ENCODE measurements around the gene DYTN.
"Not testable (repeated sequence)": the region's sequence is repeated elsewhere in the genome, so short reads cannot be mapped to it uniquely, and the experiment has no call there.

DYTN gene, protein sequence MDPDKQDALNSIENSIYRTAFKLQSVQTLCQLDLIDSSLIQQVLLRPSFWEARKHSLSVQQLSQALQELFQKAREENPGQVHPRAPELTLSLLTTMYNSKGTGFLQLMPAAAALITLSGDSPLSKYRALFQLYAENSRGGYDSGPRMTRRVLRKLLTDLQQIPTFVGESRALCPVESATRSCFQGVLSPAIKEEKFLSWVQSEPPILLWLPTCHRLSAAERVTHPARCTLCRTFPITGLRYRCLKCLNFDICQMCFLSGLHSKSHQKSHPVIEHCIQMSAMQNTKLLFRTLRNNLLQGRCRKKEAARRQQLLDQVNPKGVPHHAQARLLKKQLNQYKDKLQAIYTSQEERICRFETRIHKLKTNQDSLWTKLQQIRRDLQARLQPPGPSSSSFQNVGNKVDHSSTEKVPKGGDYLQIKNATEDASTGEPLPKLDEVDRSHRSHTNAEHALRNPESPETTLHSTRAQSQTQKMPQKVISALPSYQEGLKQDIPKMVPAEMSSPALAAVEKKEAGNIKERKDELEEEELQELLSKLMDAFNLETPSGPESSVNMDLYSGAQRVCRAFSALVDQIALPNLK

DNA sequence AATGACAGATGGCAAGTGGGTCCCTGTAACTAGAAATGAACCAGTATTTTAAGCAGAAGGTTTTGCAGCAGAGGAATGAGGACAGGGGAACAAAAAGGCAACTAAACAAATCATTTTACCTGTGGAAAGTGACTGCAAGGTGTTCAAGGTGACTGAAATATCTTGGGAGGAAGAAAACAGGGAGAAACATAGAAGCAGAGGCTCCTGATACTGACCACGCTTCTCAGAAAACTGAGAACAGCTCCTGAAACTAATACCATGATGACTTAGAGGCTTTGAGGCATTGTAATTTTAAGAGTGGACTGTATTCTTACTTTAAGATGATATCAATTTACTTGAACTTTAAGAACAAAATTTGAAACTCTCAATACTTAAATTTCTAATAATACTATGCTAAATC, at the start of gene DYTN:
Gene DYTN (minus strand): TSS at position 101 of the 400 bp plus-strand sequence. CDS start 117 bp downstream, outside the sequence.
- DNase-seq (ENCODE audit: low spot score) = no peak

- DNase-seq (ENCODE audit: low spot score) = no peak
Observed at GRCh38 chr2:206766057-206766930, 48.1 kb upstream of the DYTN start.

GRCh38 chr2:206765242-206766056, 47.3 kb upstream of the DYTN start, which contains the start of the genes FASTKD2 and MDH1B:
FASTKD2 (plus strand) TSS chr2:206765606; CDS start chr2:206766694, 1,088 bp downstream.
MDH1B (minus strand) TSS chr2:206765328; CDS start chr2:206765271, 57 bp downstream.
- peak; percentile 95 for DNase-seq (ENCODE audit: low spot score)

DNA sequence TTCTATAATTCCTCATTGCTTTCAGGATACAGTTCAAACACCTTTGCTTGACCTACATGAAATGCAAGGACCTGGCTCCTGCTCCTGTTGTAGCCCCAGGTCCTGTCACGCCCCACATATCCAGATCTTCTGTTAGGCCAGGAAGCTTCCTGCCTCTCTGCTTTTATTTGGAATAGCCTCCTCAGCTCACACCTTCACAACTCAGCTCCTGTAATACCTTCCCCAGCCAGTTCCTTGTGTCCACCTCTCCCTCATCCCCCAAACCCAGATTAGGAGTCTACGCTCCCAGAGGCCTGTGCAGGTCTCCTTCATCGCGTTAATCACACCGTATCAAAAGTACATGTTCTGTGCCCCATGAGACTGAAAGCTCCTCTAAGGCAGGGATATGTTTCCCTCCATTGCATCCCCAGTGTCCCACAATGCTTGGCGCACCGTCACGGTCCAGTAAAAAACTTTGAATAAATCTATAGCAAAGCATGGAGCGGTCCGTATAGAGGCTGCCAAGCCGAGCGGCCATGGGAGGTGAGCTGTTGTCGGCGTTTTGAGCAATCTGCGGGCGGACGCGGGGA, 46.6 kb upstream of the DYTN start:
- no peak for DNase-seq (ENCODE audit: low spot score)

DNA sequence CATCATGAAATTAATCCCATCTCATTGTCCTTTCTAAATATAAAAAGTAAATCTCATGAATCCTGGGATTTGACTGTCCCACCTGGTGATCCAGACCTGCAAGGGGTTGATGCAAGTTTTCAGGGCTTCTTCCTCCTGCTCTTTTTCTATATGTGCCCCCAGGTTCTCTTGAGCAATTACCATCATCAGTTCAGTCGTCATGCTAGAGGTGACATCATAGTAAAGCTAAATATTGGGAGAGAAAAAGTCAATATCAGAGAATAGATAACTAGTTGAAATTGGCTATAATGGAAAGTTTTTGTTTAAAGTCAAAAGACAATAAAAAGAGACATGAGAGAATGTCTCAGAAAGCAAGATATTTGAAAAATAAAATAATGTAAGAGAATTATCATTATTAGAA, 38.6 kb upstream of the DYTN start:
- DNase-seq (ENCODE audit: low spot score) = no peak

DNA sequence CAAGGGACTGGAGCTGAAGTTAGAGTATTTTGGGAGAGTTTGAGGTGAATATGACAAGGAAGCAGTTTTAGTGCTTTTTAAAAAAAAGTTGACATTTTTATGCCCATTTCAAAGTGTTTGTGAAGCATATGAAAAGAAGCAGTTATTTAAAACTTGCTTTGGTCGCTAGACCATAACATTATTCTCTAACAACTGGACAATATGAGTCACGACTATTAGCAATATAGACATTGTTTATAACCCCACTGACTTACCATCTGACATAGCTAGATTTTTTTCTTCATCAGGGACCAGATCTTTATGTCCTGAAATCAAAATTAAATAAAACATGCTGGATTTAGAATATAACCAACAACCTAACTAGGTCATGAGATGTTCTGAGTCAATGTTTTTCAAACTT, 22.6 kb upstream of the DYTN start:
- DNase-seq (ENCODE audit: low spot score) = no peak

GRCh38 chr2:206739271-206739670, 21.1 kb upstream of the DYTN start:
- no peak for DNase-seq (ENCODE audit: low spot score)

- no peak for DNase-seq (ENCODE audit: low spot score)
Observed at GRCh38 chr2:206736935-206737334, 18.7 kb upstream of the DYTN start.

- no peak for DNase-seq (ENCODE audit: low spot score)
Observed at GRCh38 chr2:206733341-206733740, 15.1 kb upstream of the DYTN start.

- DNase-seq (ENCODE audit: low spot score) = no peak
Observed at GRCh38 chr2:206728277-206729199, 10.3 kb upstream of the DYTN start.

DNA sequence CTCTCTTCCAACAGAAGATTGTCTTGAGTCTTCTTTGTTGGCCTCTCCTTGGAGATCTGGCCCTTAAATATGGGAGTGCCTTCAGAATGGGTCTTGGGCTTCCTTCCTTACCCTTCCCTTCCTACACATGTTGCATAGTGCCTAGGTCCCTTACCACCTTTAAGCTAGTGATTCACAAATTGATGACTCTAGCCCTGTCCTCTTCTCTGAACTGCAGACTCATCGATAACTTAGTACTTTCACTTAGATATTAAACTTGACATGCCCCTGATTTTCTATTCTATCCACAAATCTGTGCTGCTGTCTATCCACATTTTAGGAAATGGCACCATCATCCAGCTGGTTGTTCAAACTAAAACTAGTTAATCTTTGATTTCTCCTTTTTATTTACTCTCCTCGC, 9.1 kb upstream of the DYTN start:
- DNase-seq (ENCODE audit: low spot score) = no peak

DNA sequence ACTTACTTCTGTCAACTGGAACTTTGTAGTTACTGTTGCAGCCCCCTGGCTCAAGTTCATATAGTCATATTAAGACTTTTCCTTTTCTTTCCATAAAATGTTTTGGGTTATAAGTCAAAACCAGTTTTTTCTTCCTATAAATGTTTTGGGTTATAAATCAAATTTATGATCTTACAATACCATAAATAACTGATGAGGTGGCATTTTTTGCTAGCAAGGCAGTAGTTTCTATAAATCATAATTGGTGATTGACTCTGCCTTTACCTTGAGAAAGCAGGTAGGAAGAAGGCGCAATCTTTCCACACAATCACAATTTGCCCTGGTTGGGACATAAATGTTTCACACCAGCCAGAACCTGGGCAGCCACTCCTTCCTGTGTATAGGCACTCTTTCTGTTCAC, 5.1 kb upstream of the DYTN start:
- DNase-seq (ENCODE audit: low spot score) = no peak

GRCh38 chr2:206721256-206721920, 3.2 kb upstream of the DYTN start:
- DNase-seq (ENCODE audit: low spot score) = no peak

- no peak for DNase-seq (ENCODE audit: low spot score)
Observed at GRCh38 chr2:206716623-206717022, 1.6 kb downstream of the DYTN start.

DNA sequence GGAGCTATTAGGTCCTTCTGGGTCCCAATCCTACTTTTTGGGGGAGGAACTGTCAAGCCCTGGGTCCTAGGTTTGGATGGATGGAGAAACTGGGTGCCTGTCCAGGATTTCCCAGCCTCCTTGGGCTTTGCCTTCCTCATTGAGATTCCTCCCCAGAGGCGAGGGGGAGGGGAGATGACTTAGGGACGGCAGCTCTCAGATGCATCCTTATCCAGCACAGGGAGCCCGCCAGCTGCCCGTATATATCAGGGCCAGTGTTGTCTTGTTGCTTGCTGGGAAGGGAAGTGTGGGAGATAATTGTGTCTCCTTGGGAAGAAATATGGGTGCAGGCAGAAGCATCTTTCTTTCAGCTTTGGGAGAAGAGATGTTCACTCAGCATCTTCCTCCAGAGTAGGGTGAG, 3.0 kb downstream of the DYTN start:
- not testable (repeated sequence) for DNase-seq (ENCODE audit: low spot score)

DNA sequence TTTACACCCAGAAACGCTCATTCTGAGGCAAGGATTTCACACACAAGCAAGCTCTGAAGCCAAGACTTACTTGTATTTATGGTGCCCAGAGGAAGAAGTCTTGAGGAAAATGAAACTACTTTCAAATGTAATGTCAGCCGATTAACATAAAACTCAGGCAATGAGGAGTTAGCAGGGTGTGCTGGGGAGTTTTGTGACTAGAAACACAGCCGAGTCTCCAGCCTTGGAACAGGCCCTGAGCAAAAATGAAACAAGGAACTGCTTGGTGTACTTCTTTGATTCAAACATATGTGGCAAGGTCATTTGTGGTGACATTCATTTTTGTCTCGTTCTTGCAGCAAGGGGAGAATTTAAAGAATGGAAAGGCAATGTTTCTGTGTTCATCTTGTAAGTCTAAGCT, 4.5 kb downstream of the DYTN start:
- DNase-seq (ENCODE audit: low spot score) = peak; percentile 47

GRCh38 chr2:206708286-206708685, 9.9 kb downstream of the DYTN start:
- no peak for DNase-seq (ENCODE audit: low spot score)

GRCh38 chr2:206707164-206707701, 11.0 kb downstream of the DYTN start:
- DNase-seq (ENCODE audit: low spot score) = no peak

DNA sequence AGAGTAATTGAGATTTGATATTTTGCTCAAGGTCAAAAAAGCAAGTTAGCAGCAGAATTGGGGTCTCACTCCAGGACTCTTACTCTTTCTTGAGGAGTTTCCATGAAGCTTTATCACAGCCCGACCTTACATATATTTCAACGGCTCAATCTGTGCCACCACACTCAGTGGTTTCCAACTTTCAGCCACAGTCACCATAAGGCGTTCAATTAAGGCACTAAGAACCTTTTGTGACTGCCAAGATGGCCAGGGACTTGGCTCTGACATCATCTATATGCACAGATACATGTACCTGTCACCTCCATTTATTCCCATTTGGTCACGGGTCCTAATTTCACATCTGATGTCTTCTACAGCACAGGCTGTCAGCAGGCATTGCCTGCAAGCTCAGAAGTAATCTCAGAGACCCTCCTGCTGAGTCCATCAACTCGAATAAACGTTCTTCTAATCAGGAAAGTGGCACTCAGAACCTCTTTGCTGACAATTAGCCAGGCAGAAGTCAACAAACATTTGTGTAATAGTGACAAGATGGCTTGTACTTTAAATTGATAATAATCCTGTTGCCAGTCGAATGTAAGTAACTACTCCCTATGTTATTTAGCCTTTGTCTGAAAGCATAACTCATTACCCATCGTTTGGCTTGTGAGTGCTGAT, 16.1 kb downstream of the DYTN start:
- DNase-seq (ENCODE audit: low spot score) = no peak
